GM23248 (cell line): ENCODE data around the gene TTN.

Experiments
- EZH2 ChIP-seq: fragments of 200-600 bp; sonication (generic); IDR thresholded peaks from 2 replicates; pipeline ENCODE4 v1.6.1; 2018; ENCODE audit warnings: antibody characterized with exemption, mild to moderate bottlenecking; ENCODE audit not compliant: insufficient read depth, poor library complexity, severe bottlenecking
- EZH2phosphoT487 ChIP-seq: fragments of 200-600 bp; sonication (generic); IDR thresholded peaks from 2 replicates; pipeline ENCODE4 v1.6.1; 2018; ENCODE audit warnings: antibody characterized with exemption, moderate library complexity, mild to moderate bottlenecking, low read depth; ENCODE audit not compliant: insufficient read depth

DNA sequence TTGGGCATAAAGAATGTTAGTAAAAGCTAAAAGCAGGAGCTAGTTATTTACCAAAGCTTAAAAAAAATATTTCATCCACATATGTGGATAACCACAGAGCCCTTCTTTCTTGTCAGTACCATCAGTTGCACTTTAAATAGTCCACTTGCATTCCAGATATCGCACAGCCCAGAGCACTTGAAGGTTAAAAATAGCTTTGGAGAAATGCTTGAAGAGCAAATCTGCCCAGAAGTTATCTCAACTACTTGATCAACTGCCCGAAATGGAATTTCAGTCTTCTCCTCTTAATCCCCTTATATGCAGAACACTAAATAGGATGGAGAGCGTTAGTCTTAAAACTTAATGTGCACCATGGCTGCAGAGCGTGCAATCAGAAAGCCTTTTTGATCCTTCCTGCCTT, 178.6 kb downstream of the TTN start:
- no peak for TF ChIP-seq EZH2phosphoT487
- no peak for TF ChIP-seq EZH2
